Gastroesophageal sphincter (tissue), 3 donors: Measurements from ENCODE around the gene ZNF446.

Experiments used
- CTCF ChIP-seq, 4 experiments: fragments of 200-600 bp in 2 of 4; fragments of 450-650 bp in 2 of 4; sonication (generic) in 1 of 4; IDR thresholded peaks; one replicate each; pipeline ENCODE4 v1.5.1; 2017 to 2019; ENCODE audit warnings: antibody characterized with exemption in 4 of 4, mild to moderate bottlenecking in 2 of 4, moderate library complexity in 2 of 4
- EP300 ChIP-seq: sonication (generic); formaldehyde crosslinking; IDR thresholded peaks from one replicate; pipeline ENCODE4 v1.6.1; 2017; ENCODE audit warnings: antibody characterized with exemption, mild to moderate bottlenecking
- POLR2A ChIP-seq, 2 donors: fragments of 450-650 bp; IDR thresholded peaks; one replicate each; pipeline ENCODE4 v1.6.1; 2017; ENCODE audit warnings: antibody characterized with exemption in 2 of 2, mild to moderate bottlenecking in 2 of 2, moderate library complexity in 1 of 2
- POLR2AphosphoS5 ChIP-seq: sonication (generic); formaldehyde crosslinking; IDR thresholded peaks from one replicate; pipeline ENCODE4 v1.6.1; 2017; ENCODE audit warnings: antibody characterized with exemption

GRCh38 chr19:58450856-58451357 is 25.2 kb upstream of the ZNF446 start:
- TF ChIP-seq CTCF (IDR thresholded peaks at IDR 0.05): no peak
- no peak for TF ChIP-seq POLR2A (IDR thresholded peaks at IDR 0.05)
- no peak for TF ChIP-seq POLR2AphosphoS5
- TF ChIP-seq EP300: no peak
